ENCODE results near the gene PUM1. TPM values are rescaled to one million over a fixed set of nuclear protein-coding genes. Genes with fewer than 3 reads are reported as not detected.

The PUM1 gene
- total RNA-seq, 1 donor from 2014 or later, result 88.6 TPM

GRCh38 chr1:30907481-30908315 is 157.8 kb downstream of the PUM1 start:
- H3K4me1 ChIP-seq, result peaks cover 54% of the 10 kb centered on the region
- intact Hi-C loops (cut with DNase I), result no loop called here
- TF ChIP-seq POLR2A (IDR thresholded peaks at IDR 0.05), result no peak
- no peak for TF ChIP-seq POLR2AphosphoS5 (IDR thresholded peaks at IDR 0.05; ENCODE audit: insufficient read depth in 1 of 2, low read depth in 1 of 2)
- no peak for TF ChIP-seq CTCF (IDR thresholded peaks at IDR 0.05)
- H3K4me3 ChIP-seq, result peak overlapping the region; percentile 45 to 72
- DNase-seq (ENCODE audit: extremely low spot score in 2 of 2), result no peak
- no peaks in the 10 kb centered on the region for H3K36me3 ChIP-seq
- H3K27ac ChIP-seq, result peak overlapping the region; percentile 52
- H3K9me3 ChIP-seq, result no peaks in the 10 kb centered on the region
- no peaks in the 10 kb centered on the region for H3K27me3 ChIP-seq

- no peaks in the 10 kb centered on the region for H3K9me3 ChIP-seq
- no peaks in the 10 kb centered on the region for H3K36me3 ChIP-seq
- TF ChIP-seq POLR2A (IDR thresholded peaks at IDR 0.05), result no peak
- no peak for TF ChIP-seq CTCF (IDR thresholded peaks at IDR 0.05)
- no peak for TF ChIP-seq POLR2AphosphoS5 (IDR thresholded peaks at IDR 0.05; ENCODE audit: insufficient read depth in 1 of 2, low read depth in 1 of 2)
- intact Hi-C loops (cut with DNase I), result no loop called here
- peaks cover 63% of the 10 kb centered on the region for H3K4me1 ChIP-seq
- no peaks in the 10 kb centered on the region for H3K27me3 ChIP-seq
- peak overlapping the region; percentile 52 for H3K27ac ChIP-seq
- peak overlapping the region; percentile 45 to 72 for H3K4me3 ChIP-seq
- no peak for DNase-seq (ENCODE audit: extremely low spot score in 2 of 2)
Measured at GRCh38 chr1:30906631-30907441, 158.7 kb downstream of the PUM1 start.

- no peak for DNase-seq (ENCODE audit: extremely low spot score in 2 of 2)
- intact Hi-C loops (cut with DNase I), result no loop called here
- no peak overlapping the region for H3K4me3 ChIP-seq
Measured at GRCh38 chr1:30905916-30906620, 159.4 kb downstream of the PUM1 start.

GRCh38 chr1:30905403-30905802 is 160.1 kb downstream of the PUM1 start:
- H3K36me3 ChIP-seq, result no peaks in the 10 kb centered on the region
- TF ChIP-seq POLR2A (IDR thresholded peaks at IDR 0.05), result no peak
- TF ChIP-seq POLR2AphosphoS5 (IDR thresholded peaks at IDR 0.05; ENCODE audit: insufficient read depth in 1 of 2, low read depth in 1 of 2), result no peak
- no peak for TF ChIP-seq CTCF (IDR thresholded peaks at IDR 0.05)
- H3K9me3 ChIP-seq, result no peaks in the 10 kb centered on the region
- intact Hi-C loops (cut with DNase I), result no loop called here
- H3K4me1 ChIP-seq, result peaks cover 62% of the 10 kb centered on the region
- H3K27ac ChIP-seq, result no peak overlapping the region
- H3K4me3 ChIP-seq, result no peak overlapping the region
- DNase-seq (ENCODE audit: extremely low spot score in 2 of 2), result no peak
- no peaks in the 10 kb centered on the region for H3K27me3 ChIP-seq

More at GRCh38 chr1:30905916-30906620, 159.4 kb downstream of the PUM1 start:
- TF ChIP-seq POLR2A (IDR thresholded peaks at IDR 0.05) (no peak), POLR2AphosphoS5 (IDR thresholded peaks at IDR 0.05; ENCODE audit: insufficient read depth in 1 of 2, low read depth in 1 of 2) (no peak), CTCF (IDR thresholded peaks at IDR 0.05) (no peak)
- H3K27ac ChIP-seq, result no peak overlapping the region
- H3K36me3 ChIP-seq, result no peaks in the 10 kb centered on the region
- no peaks in the 10 kb centered on the region for H3K9me3 ChIP-seq
- H3K4me1 ChIP-seq, result peaks cover 65% of the 10 kb centered on the region
- H3K27me3 ChIP-seq, result no peaks in the 10 kb centered on the region

All from vagina (tissue), 2 donors.